Measurements from ENCODE around the gene SPATA1. TPM values are rescaled to one million over a fixed set of nuclear protein-coding genes. Genes with fewer than 3 reads are reported as not detected.

Gene SPATA1
- total and polyA plus RNA-seq, 9 of the 15 experiments (the other 6 are each of a cell fraction or from before 2014, with no cell fraction given): 0.79 to 2.9 (median 1.5) TPM

DNA sequence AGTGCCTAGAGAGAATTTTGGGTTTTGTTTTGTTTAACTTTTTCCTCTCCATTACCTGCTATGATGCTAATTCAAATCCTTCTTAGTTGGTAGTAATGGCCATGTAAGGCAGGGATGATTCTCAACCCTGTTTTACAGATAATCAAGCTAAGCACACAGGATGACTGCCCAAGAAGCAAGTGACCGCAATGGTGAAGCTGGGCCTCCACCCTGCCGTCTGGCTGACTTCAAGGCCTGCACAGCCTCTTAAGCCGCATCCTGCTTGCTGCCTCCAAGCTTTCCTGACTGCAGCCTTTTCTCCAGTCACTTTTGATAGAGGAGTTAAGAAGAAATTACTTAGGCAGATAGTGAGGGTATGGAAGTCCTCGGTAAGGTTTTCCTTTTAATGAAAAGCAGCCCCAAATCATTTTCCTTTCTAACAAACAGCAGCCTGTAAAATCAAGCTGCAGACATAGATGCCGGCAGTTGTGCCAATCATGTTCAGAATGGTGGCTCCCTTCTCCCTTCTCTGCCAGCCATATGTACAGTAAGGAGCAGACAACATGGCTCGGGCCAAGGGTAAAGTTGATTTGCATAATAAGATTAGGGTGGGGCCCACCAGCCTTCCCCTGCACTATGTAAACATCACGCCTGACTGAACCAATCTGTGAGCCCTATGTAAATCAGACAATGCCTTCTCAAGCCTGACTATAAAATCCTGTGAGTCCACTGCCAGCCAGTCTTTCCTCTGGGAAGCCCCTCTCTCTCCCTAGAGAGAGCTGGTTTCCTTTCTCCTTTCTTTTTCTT, 76.8 kb downstream of the SPATA1 start (continued):
- TF ChIP-seq ZBTB43 (CRISPR knock-in tag; IDR thresholded peaks at IDR 0.05) (no peak), HMGN3 (IDR thresholded peaks at IDR 0.05; ENCODE audit: borderline replicate concordance, extremely low read depth, insufficient read length, low read depth, low read length) (no peak), BRF1 (IDR thresholded peaks at IDR 0.05; ENCODE audit: borderline replicate concordance, extremely low read depth, insufficient read length) (no peak), BCL6 (CRISPR knock-in tag; IDR thresholded peaks at IDR 0.05) (no peak), ZBED1 (IDR thresholded peaks at IDR 0.05) (no peak), SRSF9 (IDR thresholded peaks at IDR 0.05; ENCODE audit: borderline replicate concordance, low read depth, low read length) (no peak), SNIP1 (IDR thresholded peaks at IDR 0.05; ENCODE audit: low read depth) (peak; percentile 59; the same call in 1 of the 2 replicates), ERF (CRISPR knock-in tag; IDR thresholded peaks at IDR 0.05) (0 out of 2 replicates have a peak, but pooled peaks have one; percentile 32), ZNF780A (CRISPR knock-in tag; IDR thresholded peaks at IDR 0.05) (no peak), ZSCAN32 (CRISPR knock-in tag; IDR thresholded peaks at IDR 0.05) (no peak), BCOR (IDR thresholded peaks at IDR 0.05) (no peak), SMARCA4 (IDR thresholded peaks at IDR 0.05) (no peak), DACH1 (IDR thresholded peaks at IDR 0.05; ENCODE audit: partially characterized antibody) (no peak)
- TF ChIP-seq, protein P1, sequence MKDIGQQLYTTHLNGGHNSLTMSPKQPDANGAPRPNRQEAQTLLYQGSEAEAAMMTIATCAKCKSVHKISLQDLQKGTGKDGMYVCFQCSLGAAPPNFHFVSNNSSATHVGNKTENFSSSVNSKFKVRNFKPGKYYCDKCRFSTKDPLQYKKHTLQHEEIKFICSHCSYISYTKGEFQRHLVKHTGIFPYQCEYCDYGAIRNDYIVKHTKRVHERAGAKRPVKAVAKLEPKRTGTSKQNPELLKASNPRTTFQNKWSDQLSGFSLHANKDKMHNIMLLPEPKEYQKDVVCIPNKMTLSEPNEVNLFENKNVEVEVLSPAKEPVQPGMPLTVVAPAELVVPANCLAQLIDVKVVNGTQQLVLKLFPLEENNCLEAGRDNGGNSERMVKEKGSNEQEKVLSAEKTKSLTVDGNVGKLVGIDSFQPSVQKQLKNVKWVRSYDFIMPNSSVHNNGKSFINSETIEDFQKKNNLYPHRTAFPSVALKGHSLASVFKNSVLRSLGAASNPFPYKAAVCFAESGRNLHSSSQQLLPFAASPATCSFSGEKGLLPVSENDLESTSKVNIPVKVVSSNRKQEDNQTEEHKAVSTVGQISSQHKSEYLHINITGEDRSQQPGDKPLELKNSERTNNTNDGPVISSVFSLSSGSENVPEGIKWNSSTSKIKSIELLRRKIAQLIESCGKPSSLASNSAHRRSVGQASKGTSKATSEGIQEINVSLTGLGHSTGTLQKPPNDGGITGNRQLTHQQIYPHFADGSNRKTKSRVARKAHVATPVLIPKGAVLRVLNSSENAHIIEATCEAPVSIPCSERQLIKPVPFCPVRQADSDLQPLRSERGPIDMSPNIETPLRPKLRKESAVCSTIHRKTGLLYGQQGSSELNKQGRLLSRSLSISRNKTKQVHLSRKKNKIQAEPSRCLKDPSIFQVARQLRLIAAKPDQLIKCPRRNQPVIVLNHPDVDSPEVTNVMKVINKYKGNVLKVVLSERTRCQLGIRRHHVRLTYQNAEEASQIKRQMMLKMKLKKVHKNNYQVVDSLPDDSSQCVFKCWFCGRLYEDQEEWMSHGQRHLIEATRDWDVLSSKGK (CRISPR knock-in tag; IDR thresholded peaks at IDR 0.05): no peak
- TF ChIP-seq, protein P2, sequence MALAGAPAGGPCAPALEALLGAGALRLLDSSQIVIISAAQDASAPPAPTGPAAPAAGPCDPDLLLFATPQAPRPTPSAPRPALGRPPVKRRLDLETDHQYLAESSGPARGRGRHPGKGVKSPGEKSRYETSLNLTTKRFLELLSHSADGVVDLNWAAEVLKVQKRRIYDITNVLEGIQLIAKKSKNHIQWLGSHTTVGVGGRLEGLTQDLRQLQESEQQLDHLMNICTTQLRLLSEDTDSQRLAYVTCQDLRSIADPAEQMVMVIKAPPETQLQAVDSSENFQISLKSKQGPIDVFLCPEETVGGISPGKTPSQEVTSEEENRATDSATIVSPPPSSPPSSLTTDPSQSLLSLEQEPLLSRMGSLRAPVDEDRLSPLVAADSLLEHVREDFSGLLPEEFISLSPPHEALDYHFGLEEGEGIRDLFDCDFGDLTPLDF (CRISPR knock-in tag; IDR thresholded peaks at IDR 0.05): no peak
- TF ChIP-seq, protein P3, sequence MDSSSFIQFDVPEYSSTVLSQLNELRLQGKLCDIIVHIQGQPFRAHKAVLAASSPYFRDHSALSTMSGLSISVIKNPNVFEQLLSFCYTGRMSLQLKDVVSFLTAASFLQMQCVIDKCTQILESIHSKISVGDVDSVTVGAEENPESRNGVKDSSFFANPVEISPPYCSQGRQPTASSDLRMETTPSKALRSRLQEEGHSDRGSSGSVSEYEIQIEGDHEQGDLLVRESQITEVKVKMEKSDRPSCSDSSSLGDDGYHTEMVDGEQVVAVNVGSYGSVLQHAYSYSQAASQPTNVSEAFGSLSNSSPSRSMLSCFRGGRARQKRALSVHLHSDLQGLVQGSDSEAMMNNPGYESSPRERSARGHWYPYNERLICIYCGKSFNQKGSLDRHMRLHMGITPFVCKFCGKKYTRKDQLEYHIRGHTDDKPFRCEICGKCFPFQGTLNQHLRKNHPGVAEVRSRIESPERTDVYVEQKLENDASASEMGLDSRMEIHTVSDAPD (CRISPR knock-in tag; IDR thresholded peaks at IDR 0.05): no peak
- TF ChIP-seq, protein P4, sequence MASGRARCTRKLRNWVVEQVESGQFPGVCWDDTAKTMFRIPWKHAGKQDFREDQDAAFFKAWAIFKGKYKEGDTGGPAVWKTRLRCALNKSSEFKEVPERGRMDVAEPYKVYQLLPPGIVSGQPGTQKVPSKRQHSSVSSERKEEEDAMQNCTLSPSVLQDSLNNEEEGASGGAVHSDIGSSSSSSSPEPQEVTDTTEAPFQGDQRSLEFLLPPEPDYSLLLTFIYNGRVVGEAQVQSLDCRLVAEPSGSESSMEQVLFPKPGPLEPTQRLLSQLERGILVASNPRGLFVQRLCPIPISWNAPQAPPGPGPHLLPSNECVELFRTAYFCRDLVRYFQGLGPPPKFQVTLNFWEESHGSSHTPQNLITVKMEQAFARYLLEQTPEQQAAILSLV (tag; IDR thresholded peaks at IDR 0.05): no peak
